Vagina (tissue), 2 donors: ENCODE results near the gene EHMT1.

Source experiments
- CTCF ChIP-seq, 3 experiments: fragments of 450-650 bp in 2 of 3; fragments of 200-600 bp in 1 of 3; sonication (generic) in 1 of 3; IDR thresholded peaks; one replicate each; pipeline ENCODE4 v1.5.1; 2017 to 2019; ENCODE audit warnings: antibody characterized with exemption in 3 of 3, mild to moderate bottlenecking in 2 of 3, moderate library complexity in 2 of 3
- POLR2AphosphoS5 ChIP-seq, 2 donors: sonication (generic); formaldehyde crosslinking; IDR thresholded peaks; one replicate each; pipeline ENCODE4 v1.9.0; 2017; ENCODE audit warnings: antibody characterized with exemption in 2 of 2, mild to moderate bottlenecking in 2 of 2, low read depth in 1 of 2; ENCODE audit not compliant: insufficient read depth in 1 of 2

- no peak for TF ChIP-seq POLR2AphosphoS5 (IDR thresholded peaks at IDR 0.05; ENCODE audit: insufficient read depth in 1 of 2, low read depth in 1 of 2)
- no peak for TF ChIP-seq CTCF (IDR thresholded peaks at IDR 0.05)
Measured at GRCh38 chr9:137851516-137852267, 232.9 kb downstream of the EHMT1 start.
